Measurements from ENCODE around the gene ANGEL2.

The ANGEL2 gene

DNA sequence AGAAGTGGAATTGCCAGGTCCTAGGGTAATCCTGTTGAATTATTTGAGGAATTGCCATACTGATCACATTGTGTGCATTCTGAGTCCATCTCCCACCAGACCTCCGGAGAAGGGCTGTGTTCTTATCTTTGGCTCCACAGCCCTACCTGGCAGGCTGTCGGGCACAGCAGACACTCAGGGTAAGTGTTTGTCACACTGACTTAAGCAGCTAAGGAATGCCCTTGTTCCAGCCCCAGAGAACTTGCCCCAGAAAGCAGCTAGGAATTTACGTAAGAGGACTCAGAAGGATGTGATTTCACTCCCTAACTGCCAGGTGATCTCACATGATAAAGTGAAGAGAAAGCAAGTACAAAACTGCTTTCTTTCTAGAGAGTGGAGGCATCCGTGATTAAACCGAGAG is 44.4 kb downstream of the ANGEL2 start:
- H3K9me3 ChIP-seq (ENCODE audit: insufficient read depth, low read length) = no peaks in the 10 kb centered on the region
- no peaks in the 10 kb centered on the region for H3F3A ChIP-seq (ENCODE audit: insufficient read depth)
- H3K4me3 ChIP-seq (ENCODE audit: insufficient read depth, low read length, poor library complexity, severe bottlenecking) = no peak overlapping the region
- H3K27ac ChIP-seq (ENCODE audit: low read depth, low read length) = no peak overlapping the region
- no peaks in the 10 kb centered on the region for H4K20me1 ChIP-seq (ENCODE audit: low read depth, low read length)
- H2AFZ ChIP-seq (ENCODE audit: low read depth, low read length, severe bottlenecking) = no peak overlapping the region
- no peaks in the 10 kb centered on the region for H3K36me3 ChIP-seq (ENCODE audit: low read length)
- no peaks in the 10 kb centered on the region for H3K9me2 ChIP-seq (replicated peaks; ENCODE audit: insufficient read depth, low read length)
- H3K4me2 ChIP-seq (ENCODE audit: low read depth, low read length, poor library complexity, severe bottlenecking) = no peak overlapping the region
- H3K9ac ChIP-seq (ENCODE audit: low read length) = no peak overlapping the region
- TF ChIP-seq EZH2phosphoT487 (conservative IDR thresholded peaks at IDR 0.05; ENCODE audit: low read length) = no peak
- TF ChIP-seq, protein P1, sequence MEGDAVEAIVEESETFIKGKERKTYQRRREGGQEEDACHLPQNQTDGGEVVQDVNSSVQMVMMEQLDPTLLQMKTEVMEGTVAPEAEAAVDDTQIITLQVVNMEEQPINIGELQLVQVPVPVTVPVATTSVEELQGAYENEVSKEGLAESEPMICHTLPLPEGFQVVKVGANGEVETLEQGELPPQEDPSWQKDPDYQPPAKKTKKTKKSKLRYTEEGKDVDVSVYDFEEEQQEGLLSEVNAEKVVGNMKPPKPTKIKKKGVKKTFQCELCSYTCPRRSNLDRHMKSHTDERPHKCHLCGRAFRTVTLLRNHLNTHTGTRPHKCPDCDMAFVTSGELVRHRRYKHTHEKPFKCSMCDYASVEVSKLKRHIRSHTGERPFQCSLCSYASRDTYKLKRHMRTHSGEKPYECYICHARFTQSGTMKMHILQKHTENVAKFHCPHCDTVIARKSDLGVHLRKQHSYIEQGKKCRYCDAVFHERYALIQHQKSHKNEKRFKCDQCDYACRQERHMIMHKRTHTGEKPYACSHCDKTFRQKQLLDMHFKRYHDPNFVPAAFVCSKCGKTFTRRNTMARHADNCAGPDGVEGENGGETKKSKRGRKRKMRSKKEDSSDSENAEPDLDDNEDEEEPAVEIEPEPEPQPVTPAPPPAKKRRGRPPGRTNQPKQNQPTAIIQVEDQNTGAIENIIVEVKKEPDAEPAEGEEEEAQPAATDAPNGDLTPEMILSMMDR (IDR thresholded peaks at IDR 0.05; ENCODE audit: insufficient read depth, low read length, poor library complexity, severe bottlenecking) = no peak
- H3K27me3 ChIP-seq (ENCODE audit: low read length) = no peaks in the 10 kb centered on the region
- no peaks in the 10 kb centered on the region for H3K79me2 ChIP-seq (ENCODE audit: insufficient read depth, low read length)

DNA sequence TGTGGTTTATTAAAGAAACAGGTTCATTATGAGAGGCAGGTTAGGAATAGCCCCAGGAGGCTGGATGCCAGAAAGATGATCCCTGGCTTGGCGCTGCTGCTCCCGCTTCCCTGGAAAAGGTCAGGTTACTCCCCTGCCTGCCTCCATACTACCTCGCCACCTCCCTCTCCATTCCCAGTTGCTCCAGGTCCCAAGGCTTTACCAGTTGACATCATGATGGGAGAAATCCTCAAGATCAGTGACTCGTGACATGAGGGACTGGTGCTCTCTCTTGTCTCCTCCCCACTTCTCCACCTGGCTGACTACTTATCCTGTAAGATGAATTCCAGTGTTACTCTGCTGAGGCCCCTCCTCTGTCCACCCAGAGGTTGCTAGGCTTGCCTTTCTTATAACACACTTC is 45.6 kb downstream of the ANGEL2 start:
- Histone ChIP-seq H3K9me2 (replicated peaks; ENCODE audit: insufficient read depth, low read length) (no peaks in the 10 kb centered on the region), H3K4me2 (ENCODE audit: low read depth, low read length, poor library complexity, severe bottlenecking) (no peak overlapping the region), H3K27ac (ENCODE audit: low read depth, low read length) (no peak overlapping the region), H3K27me3 (ENCODE audit: low read length) (no peaks in the 10 kb centered on the region), H3K9ac (ENCODE audit: low read length) (no peak overlapping the region), H2AFZ (ENCODE audit: low read depth, low read length, severe bottlenecking) (no peak overlapping the region), H3K4me3 (ENCODE audit: insufficient read depth, low read length, poor library complexity, severe bottlenecking) (no peak overlapping the region), H3K9me3 (ENCODE audit: insufficient read depth, low read length) (no peaks in the 10 kb centered on the region), H4K20me1 (ENCODE audit: low read depth, low read length) (no peaks in the 10 kb centered on the region), H3K36me3 (ENCODE audit: low read length) (no peaks in the 10 kb centered on the region), H3K79me2 (ENCODE audit: insufficient read depth, low read length) (no peaks in the 10 kb centered on the region), H3F3A (ENCODE audit: insufficient read depth) (no peaks in the 10 kb centered on the region)
- TF ChIP-seq EZH2phosphoT487 (conservative IDR thresholded peaks at IDR 0.05; ENCODE audit: low read length) = no peak
- TF ChIP-seq, protein P1 (IDR thresholded peaks at IDR 0.05; ENCODE audit: insufficient read depth, low read length, poor library complexity, severe bottlenecking) = no peak

- no peak overlapping the region for H3K4me2 ChIP-seq (ENCODE audit: low read depth, low read length, poor library complexity, severe bottlenecking)
- TF ChIP-seq, protein P1 (IDR thresholded peaks at IDR 0.05; ENCODE audit: insufficient read depth, low read length, poor library complexity, severe bottlenecking) = no peak
- no peak for TF ChIP-seq EZH2phosphoT487 (conservative IDR thresholded peaks at IDR 0.05; ENCODE audit: low read length)
- no peak overlapping the region for H3K9ac ChIP-seq (ENCODE audit: low read length)
- H3K36me3 ChIP-seq (ENCODE audit: low read length) = no peaks in the 10 kb centered on the region
- no peak overlapping the region for H3K4me3 ChIP-seq (ENCODE audit: insufficient read depth, low read length, poor library complexity, severe bottlenecking)
- no peaks in the 10 kb centered on the region for H3K9me3 ChIP-seq (ENCODE audit: insufficient read depth, low read length)
- H3K79me2 ChIP-seq (ENCODE audit: insufficient read depth, low read length) = no peaks in the 10 kb centered on the region
- H2AFZ ChIP-seq (ENCODE audit: low read depth, low read length, severe bottlenecking) = no peak overlapping the region
- H3F3A ChIP-seq (ENCODE audit: insufficient read depth) = no peaks in the 10 kb centered on the region
- H3K27me3 ChIP-seq (ENCODE audit: low read length) = no peaks in the 10 kb centered on the region
- H3K27ac ChIP-seq (ENCODE audit: low read depth, low read length) = no peak overlapping the region
- H3K9me2 ChIP-seq (replicated peaks; ENCODE audit: insufficient read depth, low read length) = no peaks in the 10 kb centered on the region
- no peaks in the 10 kb centered on the region for H4K20me1 ChIP-seq (ENCODE audit: low read depth, low read length)
These were observed 47.3 kb downstream of the ANGEL2 start for GRCh38 chr1:212968368-212968863.
